Measurements from ENCODE around the gene KIRREL3. TPM values are rescaled to one million over a fixed set of nuclear protein-coding genes. Genes with fewer than 3 reads are reported as not detected.

KIRREL3 gene
- total RNA-seq, 1 donor from 2014 or later: 0.38 TPM

DNA sequence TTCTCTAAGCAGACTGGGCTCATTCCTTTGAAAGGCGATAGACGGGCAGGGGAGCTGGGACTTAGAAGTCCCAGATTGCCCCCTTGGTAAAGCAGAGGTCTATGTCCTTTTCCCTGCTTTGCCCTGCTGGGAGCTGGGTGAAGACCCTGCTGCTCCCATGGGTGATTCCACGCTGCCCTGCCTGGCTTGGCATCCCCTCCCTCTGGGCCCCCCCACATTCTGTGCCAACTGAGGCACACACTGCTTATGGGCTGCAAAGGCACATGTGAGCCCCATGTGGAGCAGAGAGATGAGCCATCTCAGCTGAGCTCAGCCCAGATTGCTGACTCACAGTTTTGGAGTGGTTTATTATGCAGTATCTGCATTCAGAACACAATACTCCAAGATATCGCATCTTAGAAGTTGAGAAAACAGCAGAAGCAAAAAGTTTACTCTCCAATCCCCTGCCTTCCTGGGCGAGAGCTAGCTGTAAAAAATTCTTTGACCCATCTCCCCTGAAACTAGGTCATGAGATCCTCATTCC, 517.9 kb downstream of the KIRREL3 start:
- Mint-ChIP-seq H3K36me3 (ENCODE audit: low read depth, unreplicated experiment) (no peaks in the 10 kb centered on the region), H3K27ac (ENCODE audit: unreplicated experiment) (no peak overlapping the region), H3K9me3 (ENCODE audit: unreplicated experiment) (no peaks in the 10 kb centered on the region), H3K27me3 (ENCODE audit: unreplicated experiment) (peaks cover 12% of the 10 kb centered on the region), H3K4me1 (ENCODE audit: unreplicated experiment) (peaks cover 6% of the 10 kb centered on the region), H3K4me3 (ENCODE audit: unreplicated experiment) (no peak overlapping the region)
- no peak for DNase-seq (ENCODE audit: low spot score)
- TF ChIP-seq, protein P1, sequence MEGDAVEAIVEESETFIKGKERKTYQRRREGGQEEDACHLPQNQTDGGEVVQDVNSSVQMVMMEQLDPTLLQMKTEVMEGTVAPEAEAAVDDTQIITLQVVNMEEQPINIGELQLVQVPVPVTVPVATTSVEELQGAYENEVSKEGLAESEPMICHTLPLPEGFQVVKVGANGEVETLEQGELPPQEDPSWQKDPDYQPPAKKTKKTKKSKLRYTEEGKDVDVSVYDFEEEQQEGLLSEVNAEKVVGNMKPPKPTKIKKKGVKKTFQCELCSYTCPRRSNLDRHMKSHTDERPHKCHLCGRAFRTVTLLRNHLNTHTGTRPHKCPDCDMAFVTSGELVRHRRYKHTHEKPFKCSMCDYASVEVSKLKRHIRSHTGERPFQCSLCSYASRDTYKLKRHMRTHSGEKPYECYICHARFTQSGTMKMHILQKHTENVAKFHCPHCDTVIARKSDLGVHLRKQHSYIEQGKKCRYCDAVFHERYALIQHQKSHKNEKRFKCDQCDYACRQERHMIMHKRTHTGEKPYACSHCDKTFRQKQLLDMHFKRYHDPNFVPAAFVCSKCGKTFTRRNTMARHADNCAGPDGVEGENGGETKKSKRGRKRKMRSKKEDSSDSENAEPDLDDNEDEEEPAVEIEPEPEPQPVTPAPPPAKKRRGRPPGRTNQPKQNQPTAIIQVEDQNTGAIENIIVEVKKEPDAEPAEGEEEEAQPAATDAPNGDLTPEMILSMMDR (IDR thresholded peaks at IDR 0.05; ENCODE audit: unreplicated experiment): no peak

DNA sequence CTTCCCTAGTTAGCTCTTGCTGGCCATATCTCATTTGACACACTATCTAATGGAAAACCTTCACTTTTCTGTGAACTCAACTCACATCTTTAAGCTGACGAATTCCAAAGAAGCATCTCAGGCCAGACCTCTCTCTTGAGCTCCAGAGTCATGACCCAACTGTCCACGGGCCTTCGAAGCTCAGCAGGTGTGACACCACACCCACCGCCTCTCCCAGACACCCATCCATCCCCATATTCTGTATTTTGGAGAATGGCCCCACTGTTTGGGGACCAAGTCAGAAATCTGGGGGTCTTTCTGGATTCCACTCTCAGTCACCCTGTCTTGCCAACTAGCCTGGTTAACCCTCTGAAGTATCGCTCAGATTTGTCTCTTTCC, 519.3 kb downstream of the KIRREL3 start:
- Mint-ChIP-seq H3K27ac (ENCODE audit: unreplicated experiment) (no peak overlapping the region), H3K9me3 (ENCODE audit: unreplicated experiment) (no peaks in the 10 kb centered on the region), H3K27me3 (ENCODE audit: unreplicated experiment) (peaks cover 9% of the 10 kb centered on the region), H3K36me3 (ENCODE audit: low read depth, unreplicated experiment) (no peaks in the 10 kb centered on the region), H3K4me3 (ENCODE audit: unreplicated experiment) (no peak overlapping the region), H3K4me1 (ENCODE audit: unreplicated experiment) (peaks cover 6% of the 10 kb centered on the region)
- no peak for DNase-seq (ENCODE audit: low spot score)
- TF ChIP-seq, protein P1 (IDR thresholded peaks at IDR 0.05; ENCODE audit: unreplicated experiment): no peak

DNA sequence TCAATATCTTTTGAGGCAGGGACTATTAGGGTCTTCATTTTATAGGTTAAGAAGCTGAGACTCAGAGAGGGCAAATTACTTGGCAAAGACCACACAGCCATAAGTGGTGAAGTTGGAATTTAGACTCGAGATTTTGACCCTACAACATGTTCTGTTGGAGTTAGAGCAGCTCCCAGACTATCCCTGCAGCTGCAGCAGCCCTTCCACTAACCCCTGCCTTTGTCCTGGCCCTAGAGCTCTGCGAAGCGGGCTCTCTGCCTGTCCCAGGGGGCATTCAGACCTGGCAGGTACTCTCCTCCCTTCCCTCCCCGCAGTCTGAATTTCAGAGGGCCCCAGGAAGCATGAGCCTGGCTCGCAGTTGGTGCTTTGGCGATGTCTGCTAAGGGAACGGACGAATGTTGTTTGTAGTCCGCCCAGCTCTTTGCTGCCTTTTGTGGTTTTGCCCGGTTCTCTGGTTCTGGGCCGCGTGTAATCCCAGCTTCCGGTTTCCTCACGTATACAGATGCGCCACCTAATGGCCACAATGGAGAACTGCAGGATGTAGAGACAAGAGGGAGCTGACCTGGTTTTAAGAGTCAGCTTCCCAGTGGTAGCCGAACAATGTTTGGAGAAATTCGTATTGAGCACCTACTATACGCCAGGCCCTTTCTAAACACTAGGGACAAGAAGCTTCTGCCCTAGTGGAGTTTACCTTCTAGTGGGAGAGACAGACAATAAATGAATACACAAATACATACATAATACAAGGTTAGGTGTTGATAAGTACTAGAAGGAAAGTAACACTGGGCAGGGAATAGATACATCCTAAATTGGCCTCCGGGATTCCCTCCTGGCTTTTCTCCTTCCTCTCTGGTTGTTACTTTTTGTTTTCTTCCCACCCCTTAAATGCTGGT, 519.9 kb downstream of the KIRREL3 start:
- peaks cover 9% of the 10 kb centered on the region for H3K27me3 Mint-ChIP-seq (ENCODE audit: unreplicated experiment)
- TF ChIP-seq, protein P1 (IDR thresholded peaks at IDR 0.05; ENCODE audit: unreplicated experiment): peak; percentile 95

DNA sequence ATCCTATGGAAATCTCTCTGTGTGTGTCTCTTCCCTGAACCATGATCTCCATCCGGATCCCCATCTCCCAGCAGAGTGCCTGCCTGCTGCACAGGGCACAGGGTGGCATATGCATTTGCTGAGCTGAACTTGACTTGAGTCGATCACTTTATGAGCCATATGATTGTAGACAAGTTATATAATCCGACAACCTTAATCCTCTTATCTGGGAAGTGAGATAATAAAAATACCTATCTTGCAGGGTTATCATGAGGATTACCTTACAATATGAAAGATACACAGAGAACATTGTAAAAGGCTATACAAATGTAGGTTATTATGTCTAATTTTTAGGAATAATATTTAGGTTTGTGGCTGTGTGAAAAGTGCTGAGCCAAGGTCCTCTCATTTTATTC, 520.6 kb downstream of the KIRREL3 start:
- Mint-ChIP-seq H3K27ac (ENCODE audit: unreplicated experiment) (no peak overlapping the region), H3K27me3 (ENCODE audit: unreplicated experiment) (peaks cover 6% of the 10 kb centered on the region), H3K4me3 (ENCODE audit: unreplicated experiment) (no peak overlapping the region), H3K4me1 (ENCODE audit: unreplicated experiment) (peaks cover 6% of the 10 kb centered on the region), H3K9me3 (ENCODE audit: unreplicated experiment) (no peaks in the 10 kb centered on the region), H3K36me3 (ENCODE audit: low read depth, unreplicated experiment) (no peaks in the 10 kb centered on the region)
- DNase-seq (ENCODE audit: low spot score): no peak
- TF ChIP-seq, protein P1 (IDR thresholded peaks at IDR 0.05; ENCODE audit: unreplicated experiment): no peak

More for the DNA sequence above, 519.9 kb downstream of the KIRREL3 start:
- Mint-ChIP-seq H3K36me3 (ENCODE audit: low read depth, unreplicated experiment) (no peaks in the 10 kb centered on the region), H3K9me3 (ENCODE audit: unreplicated experiment) (no peaks in the 10 kb centered on the region), H3K4me3 (ENCODE audit: unreplicated experiment) (no peak overlapping the region), H3K4me1 (ENCODE audit: unreplicated experiment) (peaks cover 6% of the 10 kb centered on the region), H3K27ac (ENCODE audit: unreplicated experiment) (peak overlapping the region; percentile 64)
- DNase-seq (ENCODE audit: low spot score): peak; percentile 66
